Endothelial cell of umbilical vein (primary cell): ENCODE results near the gene LRRN4. TPM values are rescaled to one million over a fixed set of nuclear protein-coding genes. Genes with fewer than 3 reads are reported as not detected.

Source experiments
- BruUV-seq: library from RNA; stranded (reverse); fragments of 400-500 nt; replicated peaks from 2 replicates; lab custom pipeline; 2021; lab: Mats Ljungman, UMichigan
- CTCF ChIA-PET: fragments of 300-600, 350-600 bp; sonication (Branson Sonifier 250); formaldehyde crosslinking; loops from one replicate; lab custom pipeline; 2021; ENCODE audit warnings: antibody characterized with exemption, inconsistent platforms; lab: Charles Lee
- POLR2A ChIA-PET: fragments of 300-600, 350-600 bp; sonication (Branson Sonifier 250); formaldehyde crosslinking; loops from one replicate; lab custom pipeline; 2021; ENCODE audit warnings: antibody characterized with exemption, inconsistent platforms; lab: Charles Lee
- DNase-seq: peaks from one replicate; pipeline ENCODE4 v3.0.0-alpha.2; 2011; ENCODE audit warnings: low read depth, low spot score
- FAIRE-seq: peaks from 2 replicates; lab custom pipeline; 2011; peaks lifted over from hg19 to GRCh38; lab: Jason Lieb, UNC
- H2AFZ ChIP-seq: 2 replicates; pipeline ENCODE4 v1.6.0; 2012; ENCODE audit warnings: low read depth, low read length, control low read depth, inconsistent platforms
- H3K27ac ChIP-seq: 2 replicates; pipeline ENCODE4 v1.5.1; 2011; ENCODE audit warnings: low read depth, mild to moderate bottlenecking, control low read depth, low read length, moderate library complexity; ENCODE audit not compliant: insufficient read depth
- H3K27me3 ChIP-seq, 2 experiments: 2 replicates each; pipeline versions ENCODE4 v1.6.0 to v1.6.1; 2011; ENCODE audit warnings: low read length in 2 of 2, mixed read lengths in 1 of 2; ENCODE audit not compliant: control insufficient read depth in 2 of 2, insufficient read depth in 2 of 2
- H3K36me3 ChIP-seq, 2 experiments: 2 replicates in 1 of 2; 3 replicates in 1 of 2; pipeline ENCODE4 v1.5.1; 2011; ENCODE audit warnings: low read length in 2 of 2, mild to moderate bottlenecking in 1 of 2, moderate library complexity in 1 of 2; ENCODE audit not compliant: control insufficient read depth in 2 of 2, insufficient read depth in 2 of 2; ENCODE audit errors: extremely low read depth in 1 of 2
- H3K4me1 ChIP-seq: 3 replicates; pipeline ENCODE4 v1.5.1; 2011; ENCODE audit warnings: mild to moderate bottlenecking, low read length; ENCODE audit not compliant: control insufficient read depth, insufficient read depth; ENCODE audit errors: extremely low read depth
- H3K4me2 ChIP-seq: 2 replicates; pipeline ENCODE4 v1.6.1; 2011; ENCODE audit warnings: low read length, control low read depth, mixed read lengths; ENCODE audit not compliant: insufficient read depth
- H3K4me3 ChIP-seq, 3 experiments: fragments of 200-600 bp in 1 of 3; sonication (generic), shearing (Covaris generic) in 1 of 3; replicated peaks in 1 of 3; 2 replicates each; pipeline ENCODE4 v1.5.1; 2011 to 2016; ENCODE audit warnings: control low read depth in 3 of 3, low read length in 3 of 3, mild to moderate bottlenecking in 2 of 3, inconsistent platforms in 1 of 3, low read depth in 1 of 3, moderate library complexity in 1 of 3; ENCODE audit not compliant: insufficient read depth in 1 of 3
- H3K79me2 ChIP-seq: 2 replicates; pipeline ENCODE4 v1.6.0; 2012; ENCODE audit warnings: low read length, inconsistent platforms; ENCODE audit not compliant: control insufficient read depth, insufficient read depth
- H3K9ac ChIP-seq: replicated peaks from 2 replicates; pipeline ENCODE3; 2011; ENCODE audit warnings: low read length, control low read depth; ENCODE audit not compliant: insufficient read depth; ENCODE audit errors: extremely low read depth
- H3K9me1 ChIP-seq: replicated peaks from 3 replicates; pipeline ENCODE4 v1.6.0; 2011; ENCODE audit warnings: mild to moderate bottlenecking, low read length; ENCODE audit not compliant: control insufficient read depth, insufficient read depth; ENCODE audit errors: extremely low read depth
- H3K9me3 ChIP-seq: replicated peaks from 2 replicates; pipeline ENCODE4 v1.5.1; 2012; ENCODE audit warnings: low read length, inconsistent platforms; ENCODE audit not compliant: control insufficient read depth, insufficient read depth
- H4K20me1 ChIP-seq: replicated peaks from 2 replicates; pipeline ENCODE3; 2011; ENCODE audit warnings: mild to moderate bottlenecking, low read length; ENCODE audit not compliant: control insufficient read depth, insufficient read depth; ENCODE audit errors: extremely low read depth
- CTCF ChIP-seq, 2 donors: IDR thresholded peaks; 1 replicate in 1 of 2; 2 replicates in 1 of 2; pipeline ENCODE4 v1.5.1; 2011; ENCODE audit warnings: low read length in 2 of 2, mild to moderate bottlenecking in 2 of 2, moderate library complexity in 2 of 2, control low read depth in 1 of 2, inconsistent platforms in 1 of 2, low read depth in 1 of 2; ENCODE audit not compliant: insufficient read depth in 1 of 2; ENCODE audit errors: extremely low read depth in 1 of 2
- EZH2 ChIP-seq: IDR thresholded peaks from 2 replicates; pipeline ENCODE4 v1.6.1; 2012; ENCODE audit warnings: borderline replicate concordance, low read depth, mild to moderate bottlenecking, moderate library complexity, low read length, inconsistent platforms; ENCODE audit not compliant: severe bottlenecking
- FOS ChIP-seq: IDR thresholded peaks from 2 replicates; pipeline ENCODE4 v1.6.1; 2011; ENCODE audit warnings: mild to moderate bottlenecking, low read length, moderate library complexity, borderline replicate concordance; ENCODE audit not compliant: insufficient read depth
- GATA2 ChIP-seq: IDR thresholded peaks from 2 replicates; pipeline ENCODE4 v1.7.0; 2011; ENCODE audit warnings: low read depth, mild to moderate bottlenecking, moderate library complexity, mixed read lengths, low read length; ENCODE audit not compliant: insufficient read length, insufficient read depth
- JUN ChIP-seq: IDR thresholded peaks from 2 replicates; pipeline ENCODE4 v1.6.1; 2011; ENCODE audit warnings: borderline replicate concordance, low read depth; ENCODE audit not compliant: insufficient read length, insufficient read depth
- MAX ChIP-seq: IDR thresholded peaks from 2 replicates; pipeline ENCODE4 v1.6.1; 2011; ENCODE audit not compliant: insufficient read depth, insufficient read length
- MYC ChIP-seq: IDR thresholded peaks from one replicate; pipeline ENCODE4 v1.6.1; 2011; ENCODE audit warnings: mild to moderate bottlenecking, low read depth, low read length
- POLR2A ChIP-seq: IDR thresholded peaks from 2 replicates; pipeline ENCODE4 v1.6.1; 2012; ENCODE audit warnings: low read depth, mild to moderate bottlenecking, control low read depth, low read length
- POLR2AphosphoS5 ChIP-seq: IDR thresholded peaks from 2 replicates; pipeline ENCODE4 v1.6.1; 2012; ENCODE audit warnings: low read depth, mild to moderate bottlenecking, control low read depth, low read length, moderate library complexity; ENCODE audit not compliant: insufficient read depth
- dilution Hi-C: fragments of 300-500 bp; cut with MboI; formaldehyde crosslinking; loops from one replicate; pipeline ENCODE4 v1.15.0; 2019; ENCODE audit warnings: low sequenced_read_pairs; ENCODE audit not compliant: extremely low pct_ligation_motif_present
- intact Hi-C: fragments of 100-400 bp; cut with micrococcal nuclease; formaldehyde crosslinking; loops from one replicate; pipeline ENCODE4 v1.10.0; 2022
- polyA plus RNA-seq, 4 experiments: library from polyadenylated mRNA; depleted of rRNA in 3 of 4; stranded (reverse) in 3 of 4; unstranded in 1 of 4; fragments of >200 nt; gene quantifications; 2 replicates each; pipeline versions ENCODE4 v1.2.1 to v1.2.3, GENCODE V29; 2011 to 2012; ENCODE audit warnings: missing spikeins in 1 of 4
- total RNA-seq: library from RNA; stranded (reverse); gene quantifications from 2 replicates; pipeline ENCODE4 v1.2.3, GENCODE V29; 2021

LRRN4 gene
- total and polyA plus RNA-seq, 2 donors (not counting 3 experiments of a cell fraction or from before 2014, with no cell fraction given): not detected

GRCh38 chr20:6017880-6018279 is 36.0 kb downstream of the LRRN4 start:
- no peak overlapping the region for H3K9ac ChIP-seq
- no peak overlapping the region for H3K27ac ChIP-seq
- intact Hi-C loops (no loop called here), dilution Hi-C loops (no loop called here)
- peaks cover 5 to 8% of the 10 kb centered on the region in 2 experiments for H3K36me3 ChIP-seq
- no peaks in the 10 kb centered on the region for H3K9me1 ChIP-seq
- H4K20me1 ChIP-seq: no peaks in the 10 kb centered on the region
- H3K4me2 ChIP-seq: no peak overlapping the region
- H3K79me2 ChIP-seq: peaks cover 37% of the 10 kb centered on the region
- BruUV-seq: no TSS peak
- no peak overlapping the region for H2AFZ ChIP-seq
- H3K4me3 ChIP-seq: no peak overlapping the region
- no peaks in the 10 kb centered on the region for H3K9me3 ChIP-seq
- no peak for DNase-seq
- FAIRE-seq: peak; percentile 35
- H3K4me1 ChIP-seq: no peaks in the 10 kb centered on the region
- ChIA-PET CTCF (no interaction called here), POLR2A (no interaction called here)
- TF ChIP-seq POLR2A (no peak), JUN (no peak), FOS (no peak), CTCF (IDR thresholded peaks at IDR 0.05; ENCODE audit: extremely low read depth in 1 of 2, insufficient read depth in 1 of 2, low read depth in 1 of 2, low read length in 2 of 2) (no peak), GATA2 (no peak), MYC (no peak), EZH2 (no peak), POLR2AphosphoS5 (no peak), MAX (no peak)
- no peaks in the 10 kb centered on the region for H3K27me3 ChIP-seq
